GM13977 (cell line): Measurements from ENCODE around the gene TBC1D2B.
"Not testable (repeated sequence)": the region's sequence is repeated elsewhere in the genome, so short reads cannot be mapped to it uniquely, and the experiment has no call there.

ENCODE experiments used
- DNase-seq: peaks from one replicate; pipeline ENCODE4 v3.0.0; 2012; ENCODE audit warnings: low spot score
- in situ Hi-C: fragments of 300-500 bp; cut with MboI; formaldehyde crosslinking; loops from one replicate; pipeline ENCODE4 v1.12.0; 2022; ENCODE audit warnings: low sequenced_read_pairs, low pct_unique_long_range_greater_than_20kb, mixed read lengths, inconsistent platforms; ENCODE audit not compliant: unreplicated experiment
- TF ChIP-seq, protein P1 (sequence below): IDR thresholded peaks from 2 replicates; pipeline ENCODE4 v1.5.1; 2012; ENCODE audit warnings: mild to moderate bottlenecking, control low read depth; ENCODE audit not compliant: insufficient read depth; ENCODE audit errors: extremely low read depth, missing control alignments

Gene TBC1D2B

GRCh38 chr15:77984446-77984861, 93.1 kb downstream of the TBC1D2B start:
- in situ Hi-C loops = no loop called here
- TF ChIP-seq, protein P1, sequence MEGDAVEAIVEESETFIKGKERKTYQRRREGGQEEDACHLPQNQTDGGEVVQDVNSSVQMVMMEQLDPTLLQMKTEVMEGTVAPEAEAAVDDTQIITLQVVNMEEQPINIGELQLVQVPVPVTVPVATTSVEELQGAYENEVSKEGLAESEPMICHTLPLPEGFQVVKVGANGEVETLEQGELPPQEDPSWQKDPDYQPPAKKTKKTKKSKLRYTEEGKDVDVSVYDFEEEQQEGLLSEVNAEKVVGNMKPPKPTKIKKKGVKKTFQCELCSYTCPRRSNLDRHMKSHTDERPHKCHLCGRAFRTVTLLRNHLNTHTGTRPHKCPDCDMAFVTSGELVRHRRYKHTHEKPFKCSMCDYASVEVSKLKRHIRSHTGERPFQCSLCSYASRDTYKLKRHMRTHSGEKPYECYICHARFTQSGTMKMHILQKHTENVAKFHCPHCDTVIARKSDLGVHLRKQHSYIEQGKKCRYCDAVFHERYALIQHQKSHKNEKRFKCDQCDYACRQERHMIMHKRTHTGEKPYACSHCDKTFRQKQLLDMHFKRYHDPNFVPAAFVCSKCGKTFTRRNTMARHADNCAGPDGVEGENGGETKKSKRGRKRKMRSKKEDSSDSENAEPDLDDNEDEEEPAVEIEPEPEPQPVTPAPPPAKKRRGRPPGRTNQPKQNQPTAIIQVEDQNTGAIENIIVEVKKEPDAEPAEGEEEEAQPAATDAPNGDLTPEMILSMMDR = no peak
- no peak for DNase-seq

GRCh38 chr15:77983708-77984445, 93.6 kb downstream of the TBC1D2B start:
- TF ChIP-seq, protein P1 = no peak
- in situ Hi-C loops = no loop called here

GRCh38 chr15:77983091-77983707, 94.3 kb downstream of the TBC1D2B start:
- in situ Hi-C loops = no loop called here
- TF ChIP-seq, protein P1 = no peak
- DNase-seq = no peak

More at GRCh38 chr15:77983708-77984445, 93.6 kb downstream of the TBC1D2B start:
- no peak for DNase-seq

GRCh38 chr15:77982127-77982490, 95.4 kb downstream of the TBC1D2B start:
- TF ChIP-seq, protein P1 = no peak
- in situ Hi-C loops = no loop called here
- no peak for DNase-seq

GRCh38 chr15:77981281-77982126, 96.0 kb downstream of the TBC1D2B start:
- in situ Hi-C loops = no loop called here
- TF ChIP-seq, protein P1 = no peak

GRCh38 chr15:77980674-77981073, 96.8 kb downstream of the TBC1D2B start:
- in situ Hi-C loops, DNase-seq: not testable (repeated sequence)

More at GRCh38 chr15:77981281-77982126, 96.0 kb downstream of the TBC1D2B start:
- no peak for DNase-seq
